IMR-90 (cell line): ENCODE data around the gene CYP1A2. TPM values are rescaled to one million over a fixed set of nuclear protein-coding genes. Genes with fewer than 3 reads are reported as not detected.

ENCODE experiments used
- ATAC-seq: fragments of 200-7000 bp; cut with Tn5 transposase; 2 replicates; pipeline ENCODE4 v1.9.1; 2020; ENCODE audit warnings: low read depth, mild to moderate bottlenecking, moderate library complexity
- BruUV-seq: library from RNA; stranded (reverse); fragments of 400-500 nt; replicated peaks from 2 replicates; lab custom pipeline; 2021; lab: Mats Ljungman, UMichigan
- CTCF ChIA-PET: fragments of 300-600 bp; formaldehyde crosslinking; extraction: SDS; loops from one replicate; lab custom pipeline; 2021; ENCODE audit warnings: antibody characterized with exemption; lab: Yijun Ruan, JAX
- POLR2A ChIA-PET: fragments of 300-600 bp; sonication (Branson Sonifier 250); formaldehyde crosslinking; loops from one replicate; lab custom pipeline; 2022; ENCODE audit warnings: antibody characterized with exemption; ENCODE audit not compliant: unreplicated experiment; lab: Charles Lee
- DNase-seq: peaks from one replicate; pipeline ENCODE4 v3.0.0; 2013
- H2AFZ ChIP-seq: replicated peaks from 2 replicates; pipeline ENCODE3; 2013; ENCODE audit warnings: low read length, mild to moderate bottlenecking; ENCODE audit not compliant: poor library complexity
- H2AK5ac ChIP-seq: 2 replicates; pipeline ENCODE4 v1.6.1; 2013; ENCODE audit warnings: low read depth, low read length, inconsistent platforms
- H2AK9ac ChIP-seq: replicated peaks from 2 replicates; pipeline ENCODE3; 2013; ENCODE audit warnings: mild to moderate bottlenecking, low read depth, low read length, moderate library complexity; ENCODE audit not compliant: poor library complexity
- H2BK120ac ChIP-seq: 2 replicates; pipeline ENCODE4 v1.6.1; 2013; ENCODE audit warnings: low read depth, low read length, inconsistent platforms
- H2BK15ac ChIP-seq: 3 replicates; pipeline ENCODE4 v1.6.1; 2013; ENCODE audit warnings: low read depth, low read length, inconsistent platforms
- H2BK20ac ChIP-seq: 2 replicates; pipeline ENCODE4 v1.6.1; 2013; ENCODE audit warnings: low read depth, mild to moderate bottlenecking, inconsistent platforms, low read length, moderate library complexity
- H2BK5ac ChIP-seq: 2 replicates; pipeline ENCODE4 v1.6.1; 2013; ENCODE audit warnings: mild to moderate bottlenecking, low read depth, low read length, inconsistent platforms; ENCODE audit not compliant: poor library complexity, severe bottlenecking
- H3K14ac ChIP-seq: replicated peaks from 2 replicates; pipeline ENCODE4 v1.6.1; 2013; ENCODE audit warnings: low read depth, low read length, inconsistent platforms
- H3K18ac ChIP-seq: 2 replicates; pipeline ENCODE4 v1.6.1; 2013; ENCODE audit warnings: low read depth, low read length, control low read depth
- H3K23ac ChIP-seq: 2 replicates; pipeline ENCODE4 v1.6.1; 2013; ENCODE audit warnings: low read depth, low read length, inconsistent platforms
- H3K27ac ChIP-seq: 2 replicates; pipeline ENCODE4 v1.5.1; 2013; ENCODE audit warnings: mild to moderate bottlenecking, control low read depth, low read length; ENCODE audit not compliant: insufficient read depth
- H3K27me3 ChIP-seq: 2 replicates; pipeline ENCODE4 v1.6.1; 2013; ENCODE audit warnings: low read length; ENCODE audit not compliant: control insufficient read depth, insufficient read depth
- H3K36me3 ChIP-seq: 2 replicates; pipeline ENCODE4 v1.6.1; 2013; ENCODE audit warnings: low read length, mixed read lengths; ENCODE audit not compliant: control insufficient read depth, insufficient read depth
- H3K4ac ChIP-seq: 2 replicates; pipeline ENCODE4 v1.6.1; 2013; ENCODE audit warnings: low read depth, low read length, inconsistent platforms
- H3K4me1 ChIP-seq: 2 replicates; pipeline ENCODE4 v1.6.1; 2013; ENCODE audit warnings: low read length, mixed read lengths; ENCODE audit not compliant: control insufficient read depth, insufficient read depth
- H3K4me2 ChIP-seq: 2 replicates; pipeline ENCODE4 v1.6.1; 2013; ENCODE audit warnings: low read depth, mild to moderate bottlenecking, control low read depth, low read length, moderate library complexity
- H3K4me3 ChIP-seq: 2 replicates; pipeline ENCODE4 v1.5.1; 2013; ENCODE audit warnings: low read depth, mild to moderate bottlenecking, control low read depth, low read length, moderate library complexity; ENCODE audit not compliant: insufficient read depth
- H3K56ac ChIP-seq: 2 replicates; pipeline ENCODE4 v1.6.1; 2013; ENCODE audit warnings: low read length, inconsistent platforms; ENCODE audit not compliant: insufficient read depth; ENCODE audit errors: extremely low read depth
- H3K79me1 ChIP-seq, 2 experiments: 2 replicates each; pipeline ENCODE4 v1.6.1; 2013; ENCODE audit warnings: low read length in 2 of 2, inconsistent platforms in 1 of 2, low read depth in 1 of 2
- H3K9ac ChIP-seq: 2 replicates; pipeline ENCODE4 v1.6.1; 2013; ENCODE audit warnings: low read depth, low read length, control low read depth
- H3K9me1 ChIP-seq: 2 replicates; pipeline ENCODE4 v1.6.1; 2013; ENCODE audit warnings: low read length, inconsistent platforms; ENCODE audit not compliant: insufficient read depth
- H3K9me3 ChIP-seq: 2 replicates; pipeline ENCODE4 v1.6.1; 2013; ENCODE audit warnings: low read length; ENCODE audit not compliant: control insufficient read depth, insufficient read depth
- H4K20me1 ChIP-seq: 2 replicates; pipeline ENCODE4 v1.6.1; 2013; ENCODE audit warnings: low read length, inconsistent platforms; ENCODE audit not compliant: insufficient read depth
- H4K5ac ChIP-seq: 2 replicates; pipeline ENCODE4 v1.6.1; 2013; ENCODE audit warnings: mild to moderate bottlenecking, low read depth, low read length, control low read depth
- H4K8ac ChIP-seq, 2 experiments: 2 replicates each; pipeline ENCODE4 v1.6.1; 2013; ENCODE audit warnings: low read depth in 2 of 2, low read length in 2 of 2, control low read depth in 1 of 2, inconsistent platforms in 1 of 2
- H4K91ac ChIP-seq: 2 replicates; pipeline ENCODE4 v1.6.1; 2013; ENCODE audit warnings: low read depth, low read length, inconsistent platforms; ENCODE audit not compliant: insufficient read depth
- BHLHE40 ChIP-seq: fragments of 150-350 bp; IDR thresholded peaks from 2 replicates; pipeline ENCODE4 v1.6.1; 2016; ENCODE audit warnings: mild to moderate bottlenecking, low read depth, low read length
- CEBPB ChIP-seq: IDR thresholded peaks from 2 replicates; pipeline ENCODE4 v1.6.1; 2012; ENCODE audit warnings: low read depth, low read length, improper control_type of control experiment
- CHD1 ChIP-seq: IDR thresholded peaks from 2 replicates; pipeline ENCODE4 v1.6.1; 2012; ENCODE audit warnings: low read depth, low read length, improper control_type of control experiment
- CTCF ChIP-seq: conservative IDR thresholded peaks from 2 replicates; pipeline ENCODE4 v1.5.1; 2012; ENCODE audit warnings: mild to moderate bottlenecking, low read depth, low read length, improper control_type of control experiment
- ELK1 ChIP-seq: fragments of 150-350 bp; IDR thresholded peaks from 2 replicates; pipeline ENCODE4 v1.6.1; 2016; ENCODE audit warnings: low read depth, mild to moderate bottlenecking, low read length, moderate library complexity, borderline replicate concordance
- FOS ChIP-seq: fragments of 150-350 bp; IDR thresholded peaks from 2 replicates; pipeline ENCODE4 v1.6.1; 2016; ENCODE audit warnings: low read depth, low read length
- MAFK ChIP-seq: IDR thresholded peaks from 2 replicates; pipeline ENCODE4 v1.6.1; 2012; ENCODE audit warnings: low read depth, low read length, improper control_type of control experiment
- MAZ ChIP-seq: IDR thresholded peaks from 2 replicates; pipeline ENCODE4 v1.6.1; 2012; ENCODE audit warnings: low read depth, mild to moderate bottlenecking, low read length, improper control_type of control experiment, moderate library complexity, borderline replicate concordance
- MXI1 ChIP-seq: IDR thresholded peaks from 2 replicates; pipeline ENCODE4 v1.6.1; 2012; ENCODE audit warnings: low read depth, mild to moderate bottlenecking, low read length, moderate library complexity, borderline replicate concordance
- NFE2L2 ChIP-seq: fragments of 150-350 bp; IDR thresholded peaks from 2 replicates; pipeline ENCODE4 v1.6.1; 2016; ENCODE audit warnings: low read depth, mild to moderate bottlenecking, low read length
- POLR2A ChIP-seq: IDR thresholded peaks from 2 replicates; pipeline ENCODE4 v1.6.1; 2012; ENCODE audit warnings: mild to moderate bottlenecking, low read depth, low read length
- RAD21 ChIP-seq: IDR thresholded peaks from 2 replicates; pipeline ENCODE4 v1.6.1; 2012; ENCODE audit warnings: low read length, improper control_type of control experiment
- RCOR1 ChIP-seq: IDR thresholded peaks from 2 replicates; pipeline ENCODE4 v1.6.1; 2012; ENCODE audit warnings: mild to moderate bottlenecking, low read length, improper control_type of control experiment; ENCODE audit not compliant: insufficient replicate concordance
- RFX5 ChIP-seq: IDR thresholded peaks from 2 replicates; pipeline ENCODE4 v1.8.0; 2012; ENCODE audit warnings: low read depth, mild to moderate bottlenecking, low read length, moderate library complexity
- SMC3 ChIP-seq: fragments of 150-350 bp; IDR thresholded peaks from 2 replicates; pipeline ENCODE4 v1.6.1; 2016; ENCODE audit warnings: low read depth, mild to moderate bottlenecking, antibody characterized with exemption, low read length, moderate library complexity
- USF2 ChIP-seq: fragments of 150-350 bp; IDR thresholded peaks from 2 replicates; pipeline ENCODE4 v1.6.1; 2017; ENCODE audit warnings: mild to moderate bottlenecking, antibody characterized with exemption, low read length, low read depth
- WGBS, 2 experiments: methylation state at CpG; one replicate each; pipeline versions ENCODE4 v1.1.5 to v1.1.7; 2013; ENCODE audit warnings: missing lambda C conversion rate in 2 of 2; ENCODE audit not compliant: insufficient read length in 1 of 2; ENCODE audit errors: extremely low coverage in 2 of 2; 5-methylcytosine and 5-hydroxymethylcytosine counted together
- dilution Hi-C: fragments of 300-500 bp; cut with HindIII; formaldehyde crosslinking; loops from one replicate; pipeline ENCODE4 v1.14.3; 2018; ENCODE audit warnings: low sequenced_read_pairs; ENCODE audit not compliant: unreplicated experiment
- in situ Hi-C: fragments of 300-500 bp; cut with MboI; formaldehyde crosslinking; loops from 3 replicates; pipeline ENCODE4 v1.14.3; 2019; ENCODE audit warnings: low sequenced_read_pairs, inconsistent platforms, mixed read lengths
- intact Hi-C: fragments of 100-400 bp; cut with micrococcal nuclease; formaldehyde crosslinking; loops from 2 replicates; pipeline ENCODE4 v1.10.0; 2022
- polyA plus RNA-seq, 3 experiments: library from polyadenylated mRNA; depleted of rRNA; stranded (reverse); fragments of >200 nt; gene quantifications; 2 replicates each; pipeline ENCODE4 v1.2.3, GENCODE V29; 2012; ENCODE audit warnings: low replicate concordance in 1 of 3
- total RNA-seq: library from RNA; depleted of rRNA; stranded (reverse); fragments of >200 nt; gene quantifications from 2 replicates; pipeline ENCODE4 v1.2.3, GENCODE V29; 2012

CYP1A2 gene
- total and polyA plus RNA-seq, 2 of the 4 experiments (the other 2 are of a cell fraction), result not detected

GRCh38 chr15:74789741-74790079, 41.1 kb downstream of the CYP1A2 start:
- Histone ChIP-seq H3K9ac (peak overlapping the region; percentile 4), H3K56ac (no peak overlapping the region), H4K8ac (peak overlapping the region; percentile 28 to 29; a peak in 1 of 4 replicates), H2BK120ac (no peak overlapping the region), H3K4me2 (peak overlapping the region; percentile 6; the same call in 1 of the 2 replicates), H3K18ac (no peak overlapping the region), H2BK5ac (peak overlapping the region; percentile 30), H3K4me3 (no peak overlapping the region), H3K9me3 (no peaks in the 10 kb centered on the region), H3K27me3 (no peaks in the 10 kb centered on the region), H3K4me1 (peaks cover 24% of the 10 kb centered on the region), H4K20me1 (peaks cover 89% of the 10 kb centered on the region), H4K91ac (0 out of 2 replicates have a peak overlapping the region, but pooled peaks have one; percentile 13), H3K14ac (peak overlapping the region; percentile 58), H3K79me1 (peaks cover 19 to 89% of the 10 kb centered on the region in 2 experiments), H2BK15ac (no peak overlapping the region; the same call in 2 of the 3 replicates), H2AFZ (peak overlapping the region; percentile 39), H2AK9ac (peak overlapping the region; percentile 53), H2BK20ac (no peak overlapping the region), H4K5ac (no peak overlapping the region), H3K9me1 (peaks cover 45% of the 10 kb centered on the region), H2AK5ac (peak overlapping the region; percentile 61; the same call in 1 of the 2 replicates), H3K27ac (peak overlapping the region; percentile 18), H3K4ac (peak overlapping the region; percentile 51), H3K23ac (peak overlapping the region; percentile 41), H3K36me3 (peaks cover 2% of the 10 kb centered on the region; the same call in 1 of the 2 replicates)
- DNase-seq (no peak), ATAC-seq (no peak)
- no TSS peak for BruUV-seq
- no CpG with 5 or more reads among the region's 3 CpGs for WGBS, 2 experiments
- intact Hi-C loops (no loop called here), dilution Hi-C loops (no loop called here), in situ Hi-C loops (no loop called here)
- POLR2A ChIA-PET, result no interaction called here
- CTCF ChIA-PET, result no interaction called here
- TF ChIP-seq RFX5 (no peak), BHLHE40 (no peak), MAFK (no peak), CHD1 (no peak), RCOR1 (no peak), NFE2L2 (no peak), FOS (no peak), MAZ (no peak), ELK1 (no peak), MXI1 (no peak), SMC3 (no peak), RAD21 (no peak), POLR2A (no peak), USF2 (no peak), CTCF (no peak), CEBPB (no peak)
